GM18499 (cell line): Measurements from ENCODE around the gene SOX2.

ENCODE experiments used
- ATAC-seq: cut with Tn5 transposase; IDR thresholded peaks from one replicate; pipeline ENCODE4 v1.9.1; 2021; ENCODE audit warnings: moderate number of reproducible peaks; ENCODE audit not compliant: insufficient read depth, unreplicated experiment

Gene SOX2

GRCh38 chr3:181721046-181721875, 9.5 kb downstream of the SOX2 start:
- ATAC-seq: no peak

- ATAC-seq: no peak
These were observed 10.4 kb downstream of the SOX2 start for GRCh38 chr3:181722156-181722555.

- no peak for ATAC-seq
These were observed 11.2 kb downstream of the SOX2 start for GRCh38 chr3:181722766-181723425.

GRCh38 chr3:181723625-181724191, 12.0 kb downstream of the SOX2 start:
- no peak for ATAC-seq

GRCh38 chr3:181724192-181724965, 12.7 kb downstream of the SOX2 start:
- no peak for ATAC-seq

- ATAC-seq: no peak
These were observed 13.5 kb downstream of the SOX2 start for GRCh38 chr3:181725131-181725731.

GRCh38 chr3:181725830-181726229, 14.1 kb downstream of the SOX2 start:
- no peak for ATAC-seq

- no peak for ATAC-seq
These were observed 14.9 kb downstream of the SOX2 start for GRCh38 chr3:181726351-181727330.

GRCh38 chr3:181727341-181728032, 15.8 kb downstream of the SOX2 start:
- no peak for ATAC-seq

- no peak for ATAC-seq
These were observed 17.0 kb downstream of the SOX2 start for GRCh38 chr3:181728470-181729340.

GRCh38 chr3:181729341-181729869, 17.7 kb downstream of the SOX2 start:
- ATAC-seq: no peak

- no peak for ATAC-seq
These were observed 18.6 kb downstream of the SOX2 start for GRCh38 chr3:181730316-181730715.

- no peak for ATAC-seq
These were observed 19.2 kb downstream of the SOX2 start for GRCh38 chr3:181730934-181731333.

GRCh38 chr3:181735911-181736310, 24.2 kb downstream of the SOX2 start:
- no peak for ATAC-seq

GRCh38 chr3:181738551-181738950, 26.8 kb downstream of the SOX2 start:
- no peak for ATAC-seq

- ATAC-seq: no peak
These were observed 27.9 kb downstream of the SOX2 start for GRCh38 chr3:181739628-181740027.

GRCh38 chr3:181741417-181741816, 29.7 kb downstream of the SOX2 start:
- ATAC-seq: no peak
